GM12872 (cell line): ENCODE data around the gene PHC2.

ENCODE experiments used
- CTCF ChIP-seq: IDR thresholded peaks from 3 replicates; pipeline ENCODE4 v1.5.1; 2011; ENCODE audit warnings: low read depth, mild to moderate bottlenecking, low read length, moderate library complexity; ENCODE audit not compliant: insufficient read depth

Gene PHC2

DNA sequence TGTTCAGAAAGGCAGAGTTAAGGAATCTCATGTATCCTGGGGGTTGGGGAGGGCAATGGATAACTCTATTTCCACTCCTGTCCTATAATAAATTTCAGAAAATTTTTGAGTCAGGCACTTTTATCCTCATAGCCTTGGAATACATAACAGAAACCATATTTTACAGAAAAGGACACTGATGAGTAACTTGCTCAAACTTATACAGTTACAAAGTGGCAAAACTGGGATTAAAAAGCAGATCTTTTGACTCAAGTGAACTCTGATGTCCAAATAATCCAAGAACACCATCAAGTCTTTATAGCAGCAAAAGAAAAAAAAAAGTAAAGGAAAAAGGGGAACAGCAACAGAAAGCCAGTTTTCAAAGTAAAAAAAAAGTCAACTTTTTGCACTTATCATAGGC, 36.9 kb downstream of the PHC2 start:
- TF ChIP-seq CTCF = no peak

DNA sequence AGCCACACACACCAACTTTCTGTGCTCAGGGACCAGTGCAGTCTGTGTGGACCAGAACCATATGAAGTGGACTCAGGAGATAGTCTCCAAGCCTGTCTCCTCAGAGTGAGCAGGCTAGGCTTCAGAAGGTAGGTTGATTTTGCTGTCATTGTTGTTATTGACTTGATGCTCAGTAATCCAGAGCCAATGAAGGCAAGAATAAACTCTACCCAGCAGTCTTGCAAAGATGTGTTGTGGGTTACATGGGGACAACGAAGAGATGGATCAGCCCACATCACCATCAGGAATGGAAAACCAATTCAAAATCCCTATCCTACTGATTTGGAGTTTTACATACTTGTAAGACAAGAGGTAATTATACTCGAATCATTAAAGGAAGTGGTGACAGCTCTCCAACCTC, 37.4 kb downstream of the PHC2 start:
- no peak for TF ChIP-seq CTCF

DNA sequence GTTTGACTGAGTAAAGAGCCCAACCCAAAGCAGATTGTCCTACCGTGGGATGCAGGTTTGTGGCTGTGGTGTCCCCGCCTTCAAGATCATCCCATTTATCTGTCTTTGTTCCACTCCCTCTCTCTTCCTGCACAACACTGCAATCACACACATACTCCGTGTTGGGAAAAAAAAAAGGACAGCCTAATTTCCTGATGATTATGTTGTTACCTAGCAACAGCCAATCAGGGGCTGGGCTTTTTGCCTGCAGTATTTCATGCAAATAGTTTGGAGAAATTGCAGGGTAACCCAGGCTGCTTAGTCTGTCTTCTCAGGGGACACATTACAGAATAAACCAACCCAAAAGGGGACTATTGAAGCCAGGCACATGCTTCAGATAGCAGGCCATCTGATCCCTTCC, 38.3 kb downstream of the PHC2 start:
- TF ChIP-seq CTCF = no peak

GRCh38 chr1:33392206-33392605, 38.7 kb downstream of the PHC2 start:
- no peak for TF ChIP-seq CTCF

DNA sequence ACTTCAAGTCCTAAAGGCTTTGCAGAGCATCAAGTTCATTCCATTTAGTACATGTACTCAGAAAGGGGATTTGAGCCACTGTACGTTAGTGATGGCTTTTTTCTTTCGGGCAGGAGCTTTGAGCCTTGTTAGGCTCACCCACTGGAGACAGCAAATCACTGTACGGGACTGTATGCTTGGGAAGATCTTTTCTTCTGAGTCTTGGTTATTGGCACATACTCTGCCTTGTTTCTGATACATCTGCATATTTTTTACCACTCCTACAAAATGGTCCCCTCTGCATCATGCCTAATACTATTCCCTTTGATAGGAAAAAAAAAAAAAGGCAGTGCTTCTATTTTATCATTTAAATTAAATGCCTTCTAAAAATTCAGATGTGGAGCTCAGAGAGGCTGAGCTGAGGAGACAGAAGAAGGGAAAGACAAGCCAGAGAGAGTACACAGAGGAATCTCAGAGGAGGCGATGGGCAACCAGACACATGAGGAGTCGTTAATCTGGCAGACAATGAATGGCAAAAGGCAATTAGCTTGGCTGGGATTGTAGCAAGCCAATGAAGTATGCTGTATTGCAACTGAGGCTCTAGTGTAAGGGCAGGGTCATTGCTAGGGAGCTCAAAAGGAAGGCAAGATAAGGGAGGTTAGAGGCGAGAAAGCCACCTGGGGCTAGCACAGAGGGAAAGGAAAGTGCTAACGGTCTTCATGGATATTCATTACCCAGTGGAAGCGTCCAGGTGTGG, 39.4 kb downstream of the PHC2 start:
- TF ChIP-seq CTCF = no peak

- TF ChIP-seq CTCF = no peak
These were observed 40.4 kb downstream of the PHC2 start for GRCh38 chr1:33390542-33390941.

GRCh38 chr1:33388805-33389771, 41.8 kb downstream of the PHC2 start:
- TF ChIP-seq CTCF = no peak
